SK-N-SH (cell line): ENCODE results near the gene EHD2.

Source experiments
- CTCF ChIP-seq: fragments of 200-600 bp; sonication (generic); IDR thresholded peaks from 2 replicates; pipeline ENCODE4 v1.6.1; 2017; ENCODE audit warnings: antibody characterized with exemption, mild to moderate bottlenecking, moderate library complexity
- EP300 ChIP-seq, 2 experiments: IDR thresholded peaks; 2 replicates each; pipeline versions ENCODE4 v1.4.0 to v1.6.1; 2012; ENCODE audit warnings: borderline replicate concordance in 1 of 2, low read depth in 1 of 2, low read length in 1 of 2
- FOSL2 ChIP-seq: IDR thresholded peaks from 2 replicates; pipeline ENCODE4 v1.4.0; 2012; ENCODE audit warnings: low read depth, mild to moderate bottlenecking, moderate library complexity, borderline replicate concordance
- FOXJ3 ChIP-seq: sonication (generic); formaldehyde crosslinking; IDR thresholded peaks from 2 replicates; pipeline ENCODE4 v1.5.1; 2020; ENCODE audit warnings: mild to moderate bottlenecking, missing genetic modification reagents
- FOXM1 ChIP-seq: IDR thresholded peaks from 2 replicates; pipeline ENCODE4 v1.4.0; 2012; ENCODE audit warnings: low read depth, mild to moderate bottlenecking
- GABPA ChIP-seq: IDR thresholded peaks from 2 replicates; pipeline ENCODE4 v1.4.0; 2012; ENCODE audit warnings: low read depth, mild to moderate bottlenecking
- MXI1 ChIP-seq: IDR thresholded peaks from 2 replicates; pipeline ENCODE4 v1.6.1; 2012; ENCODE audit warnings: mild to moderate bottlenecking, low read depth, low read length, improper control_type of control experiment
- POLR2AphosphoS5 ChIP-seq: IDR thresholded peaks from 2 replicates; pipeline ENCODE4 v1.6.1; 2012; ENCODE audit warnings: low read depth, low read length
- RAD21 ChIP-seq: IDR thresholded peaks from 2 replicates; pipeline ENCODE4 v1.6.1; 2012; ENCODE audit warnings: mild to moderate bottlenecking, low read length
- TEAD4 ChIP-seq: IDR thresholded peaks from 2 replicates; pipeline ENCODE4 v1.4.0; 2012; ENCODE audit warnings: mild to moderate bottlenecking, borderline replicate concordance; ENCODE audit not compliant: insufficient read depth
- TF ChIP-seq, protein P1 (sequence below): IDR thresholded peaks from 2 replicates; pipeline ENCODE4 v1.6.1; 2012; ENCODE audit warnings: mild to moderate bottlenecking, low read depth, low read length, moderate library complexity

DNA sequence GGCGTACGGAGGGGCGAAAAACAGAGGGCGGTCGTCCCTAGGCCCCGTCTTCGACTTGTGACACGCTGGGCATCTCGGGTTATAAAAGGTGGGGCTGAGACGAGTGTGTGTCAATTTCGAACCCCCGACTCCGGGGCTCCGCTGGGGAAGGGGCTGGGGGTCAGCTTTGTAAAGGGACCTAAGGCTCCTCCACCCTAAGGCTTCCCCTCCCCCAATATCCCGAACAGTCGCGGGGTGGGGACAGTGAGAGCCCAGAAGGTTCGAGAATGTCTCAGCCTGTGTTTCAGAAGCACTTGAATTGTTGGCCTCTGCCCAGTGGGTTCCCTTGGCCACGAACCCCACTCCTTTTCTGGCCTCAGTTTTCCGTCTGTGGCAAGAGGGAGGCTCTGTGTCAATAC lies 65.7 kb downstream of the EHD2 start:
- TF ChIP-seq CTCF (no peak), TEAD4 (no peak), RAD21 (no peak), EP300 (IDR thresholded peaks at IDR 0.05; ENCODE audit: borderline replicate concordance in 1 of 2, low read depth in 1 of 2, low read length in 1 of 2) (peak in 1 of 2 experiments; percentile 39; a peak in 1 of 4 replicates), FOXJ3 (CRISPR knock-in tag) (no peak), POLR2AphosphoS5 (no peak), FOSL2 (no peak), FOXM1 (no peak), MXI1 (no peak; the same call in 1 of the 2 replicates), GABPA (no peak)
- TF ChIP-seq, protein P1, sequence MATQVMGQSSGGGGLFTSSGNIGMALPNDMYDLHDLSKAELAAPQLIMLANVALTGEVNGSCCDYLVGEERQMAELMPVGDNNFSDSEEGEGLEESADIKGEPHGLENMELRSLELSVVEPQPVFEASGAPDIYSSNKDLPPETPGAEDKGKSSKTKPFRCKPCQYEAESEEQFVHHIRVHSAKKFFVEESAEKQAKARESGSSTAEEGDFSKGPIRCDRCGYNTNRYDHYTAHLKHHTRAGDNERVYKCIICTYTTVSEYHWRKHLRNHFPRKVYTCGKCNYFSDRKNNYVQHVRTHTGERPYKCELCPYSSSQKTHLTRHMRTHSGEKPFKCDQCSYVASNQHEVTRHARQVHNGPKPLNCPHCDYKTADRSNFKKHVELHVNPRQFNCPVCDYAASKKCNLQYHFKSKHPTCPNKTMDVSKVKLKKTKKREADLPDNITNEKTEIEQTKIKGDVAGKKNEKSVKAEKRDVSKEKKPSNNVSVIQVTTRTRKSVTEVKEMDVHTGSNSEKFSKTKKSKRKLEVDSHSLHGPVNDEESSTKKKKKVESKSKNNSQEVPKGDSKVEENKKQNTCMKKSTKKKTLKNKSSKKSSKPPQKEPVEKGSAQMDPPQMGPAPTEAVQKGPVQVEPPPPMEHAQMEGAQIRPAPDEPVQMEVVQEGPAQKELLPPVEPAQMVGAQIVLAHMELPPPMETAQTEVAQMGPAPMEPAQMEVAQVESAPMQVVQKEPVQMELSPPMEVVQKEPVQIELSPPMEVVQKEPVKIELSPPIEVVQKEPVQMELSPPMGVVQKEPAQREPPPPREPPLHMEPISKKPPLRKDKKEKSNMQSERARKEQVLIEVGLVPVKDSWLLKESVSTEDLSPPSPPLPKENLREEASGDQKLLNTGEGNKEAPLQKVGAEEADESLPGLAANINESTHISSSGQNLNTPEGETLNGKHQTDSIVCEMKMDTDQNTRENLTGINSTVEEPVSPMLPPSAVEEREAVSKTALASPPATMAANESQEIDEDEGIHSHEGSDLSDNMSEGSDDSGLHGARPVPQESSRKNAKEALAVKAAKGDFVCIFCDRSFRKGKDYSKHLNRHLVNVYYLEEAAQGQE = no peak
